Fibroblast of lung (primary cell): ENCODE data around the gene TPGS2.

Experiments
- CTCF ChIP-seq, 2 donors: IDR thresholded peaks in 1 of 2; conservative IDR thresholded peaks in 1 of 2; 1 replicate in 1 of 2; 2 replicates in 1 of 2; pipeline ENCODE4 v1.5.1; 2011 to 2012; ENCODE audit warnings: low read length in 2 of 2, control low read depth in 1 of 2, inconsistent platforms in 1 of 2, low read depth in 1 of 2, mild to moderate bottlenecking in 1 of 2
- EZH2 ChIP-seq: IDR thresholded peaks from 2 replicates; pipeline ENCODE4 v1.5.1; 2012; ENCODE audit warnings: low read length, control low read depth, mild to moderate bottlenecking; ENCODE audit errors: missing control alignments

- TF ChIP-seq CTCF (conservative IDR thresholded peaks at IDR 0.05 in 1 of 2, IDR thresholded peaks at IDR 0.05 in 1 of 2; ENCODE audit: low read depth in 1 of 2, low read length in 2 of 2) (no peak), EZH2 (no peak)
These were observed 68.2 kb downstream of the TPGS2 start for GRCh38 chr18:36760598-36760997.
